ENCODE measurements around the gene TAOK3.

GRCh38 chr12:118135788-118136558 lies 236.7 kb downstream of the TAOK3 start, which contains the start of gene PEBP1:
- peak; percentile 62 for TF ChIP-seq POLR2A (IDR thresholded peaks at IDR 0.05)
- no peak for TF ChIP-seq CTCF (IDR thresholded peaks at IDR 0.05)
